ENCODE results near the gene ZNF79. TPM values are rescaled to one million over a fixed set of nuclear protein-coding genes. Genes with fewer than 3 reads are reported as not detected.

The ZNF79 gene
- total RNA-seq, 1 experiment from 2014 or later: 9.0 TPM

- TF ChIP-seq OVOL2 (CRISPR knock-in tag; IDR thresholded peaks at IDR 0.05; ENCODE audit: borderline replicate concordance): no peak
- no peak for TF ChIP-seq RELA (CRISPR knock-in tag; IDR thresholded peaks at IDR 0.05; ENCODE audit: borderline replicate concordance)
- TF ChIP-seq, protein P1, sequence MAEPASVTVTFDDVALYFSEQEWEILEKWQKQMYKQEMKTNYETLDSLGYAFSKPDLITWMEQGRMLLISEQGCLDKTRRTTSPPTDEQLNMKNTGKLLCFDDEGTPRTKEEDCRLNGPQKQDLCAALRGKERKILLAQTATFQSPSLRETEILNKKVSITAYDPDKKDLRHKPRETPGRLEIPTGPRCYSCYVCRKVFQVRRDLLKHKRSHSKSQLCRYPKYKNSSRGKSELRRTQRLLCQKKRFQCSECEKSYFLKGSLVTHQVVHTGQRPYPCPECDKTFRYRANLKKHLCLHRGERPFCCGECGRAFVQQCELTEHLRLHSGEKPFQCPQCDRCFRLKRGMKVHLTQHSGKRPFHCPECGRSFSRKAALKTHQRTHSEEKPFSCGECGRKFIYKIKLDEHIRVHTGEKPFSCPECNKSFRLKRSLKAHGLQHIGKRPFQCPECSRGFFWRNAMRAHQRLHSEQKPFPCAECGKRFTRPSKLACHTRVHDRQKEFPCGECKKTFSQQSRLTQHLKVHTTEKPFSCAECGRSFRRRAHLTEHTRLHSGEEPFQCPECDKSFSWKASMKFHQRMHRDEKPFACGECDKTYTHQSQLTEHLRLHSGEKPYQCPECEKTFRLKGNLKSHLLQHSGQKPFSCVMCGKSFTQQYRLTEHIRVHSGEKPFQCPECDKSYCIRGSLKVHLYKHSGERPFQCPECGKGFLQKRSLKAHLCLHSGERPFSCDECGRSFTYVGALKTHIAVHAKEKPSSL (CRISPR knock-in tag; conservative IDR thresholded peaks at IDR 0.05): no peak
- no peak for TF ChIP-seq ELF4 (CRISPR knock-in tag; IDR thresholded peaks at IDR 0.05; ENCODE audit: low read depth)
Observed at GRCh38 chr9:127428348-127428747, 4.2 kb downstream of the ZNF79 start (continued).

DNA sequence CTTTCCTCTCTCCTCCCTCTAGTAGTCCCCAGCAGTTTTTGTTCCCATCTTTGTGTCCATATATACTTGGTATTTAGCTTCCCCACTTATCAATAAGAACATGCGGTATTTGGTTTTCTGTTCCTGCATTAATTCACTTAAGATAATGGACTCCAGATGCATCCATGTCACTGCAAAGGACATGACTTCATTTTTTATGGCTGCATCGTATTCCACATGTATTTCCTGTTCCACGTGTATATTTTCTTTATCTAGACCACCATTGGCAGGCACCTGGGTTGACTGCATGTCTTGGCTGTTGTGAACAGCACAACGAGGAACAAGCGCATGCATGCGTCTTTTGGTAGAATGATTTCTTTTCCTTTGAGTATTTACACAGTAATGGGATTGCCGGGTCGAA, 6.2 kb downstream of the ZNF79 start:
- H3K27ac Mint-ChIP-seq: no peak overlapping the region
- peaks cover 2% of the 10 kb centered on the region; the same call in 1 of the 2 replicates for H3K4me1 Mint-ChIP-seq
- POLR2A ChIA-PET: no interaction called here
- CTCF ChIA-PET: no interaction called here
- DNase-seq (ENCODE audit: low spot score) (no peak), ATAC-seq (no peak)
- TF ChIP-seq SOX15 (CRISPR knock-in tag; IDR thresholded peaks at IDR 0.05): no peak
- TF ChIP-seq ZBTB21 (CRISPR knock-in tag; IDR thresholded peaks at IDR 0.05; ENCODE audit: borderline replicate concordance): no peak
- TF ChIP-seq ZNF138 (CRISPR knock-in tag; conservative IDR thresholded peaks at IDR 0.05): no peak
- no peak for TF ChIP-seq FOXP1 (CRISPR knock-in tag; IDR thresholded peaks at IDR 0.05; ENCODE audit: borderline replicate concordance)
- no peak for TF ChIP-seq PRRX2 (CRISPR knock-in tag; IDR thresholded peaks at IDR 0.05)
- TF ChIP-seq, protein P2, sequence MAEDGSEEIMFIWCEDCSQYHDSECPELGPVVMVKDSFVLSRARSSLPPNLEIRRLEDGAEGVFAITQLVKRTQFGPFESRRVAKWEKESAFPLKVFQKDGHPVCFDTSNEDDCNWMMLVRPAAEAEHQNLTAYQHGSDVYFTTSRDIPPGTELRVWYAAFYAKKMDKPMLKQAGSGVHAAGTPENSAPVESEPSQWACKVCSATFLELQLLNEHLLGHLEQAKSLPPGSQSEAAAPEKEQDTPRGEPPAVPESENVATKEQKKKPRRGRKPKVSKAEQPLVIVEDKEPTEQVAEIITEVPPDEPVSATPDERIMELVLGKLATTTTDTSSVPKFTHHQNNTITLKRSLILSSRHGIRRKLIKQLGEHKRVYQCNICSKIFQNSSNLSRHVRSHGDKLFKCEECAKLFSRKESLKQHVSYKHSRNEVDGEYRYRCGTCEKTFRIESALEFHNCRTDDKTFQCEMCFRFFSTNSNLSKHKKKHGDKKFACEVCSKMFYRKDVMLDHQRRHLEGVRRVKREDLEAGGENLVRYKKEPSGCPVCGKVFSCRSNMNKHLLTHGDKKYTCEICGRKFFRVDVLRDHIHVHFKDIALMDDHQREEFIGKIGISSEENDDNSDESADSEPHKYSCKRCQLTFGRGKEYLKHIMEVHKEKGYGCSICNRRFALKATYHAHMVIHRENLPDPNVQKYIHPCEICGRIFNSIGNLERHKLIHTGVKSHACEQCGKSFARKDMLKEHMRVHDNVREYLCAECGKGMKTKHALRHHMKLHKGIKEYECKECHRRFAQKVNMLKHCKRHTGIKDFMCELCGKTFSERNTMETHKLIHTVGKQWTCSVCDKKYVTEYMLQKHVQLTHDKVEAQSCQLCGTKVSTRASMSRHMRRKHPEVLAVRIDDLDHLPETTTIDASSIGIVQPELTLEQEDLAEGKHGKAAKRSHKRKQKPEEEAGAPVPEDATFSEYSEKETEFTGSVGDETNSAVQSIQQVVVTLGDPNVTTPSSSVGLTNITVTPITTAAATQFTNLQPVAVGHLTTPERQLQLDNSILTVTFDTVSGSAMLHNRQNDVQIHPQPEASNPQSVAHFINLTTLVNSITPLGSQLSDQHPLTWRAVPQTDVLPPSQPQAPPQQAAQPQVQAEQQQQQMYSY (CRISPR knock-in tag; IDR thresholded peaks at IDR 0.05): no peak
- TF ChIP-seq GTF2I (CRISPR knock-in tag; conservative IDR thresholded peaks at IDR 0.05): no peak
- TF ChIP-seq, protein P3, sequence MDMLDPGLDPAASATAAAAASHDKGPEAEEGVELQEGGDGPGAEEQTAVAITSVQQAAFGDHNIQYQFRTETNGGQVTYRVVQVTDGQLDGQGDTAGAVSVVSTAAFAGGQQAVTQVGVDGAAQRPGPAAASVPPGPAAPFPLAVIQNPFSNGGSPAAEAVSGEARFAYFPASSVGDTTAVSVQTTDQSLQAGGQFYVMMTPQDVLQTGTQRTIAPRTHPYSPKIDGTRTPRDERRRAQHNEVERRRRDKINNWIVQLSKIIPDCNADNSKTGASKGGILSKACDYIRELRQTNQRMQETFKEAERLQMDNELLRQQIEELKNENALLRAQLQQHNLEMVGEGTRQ (CRISPR knock-in tag; IDR thresholded peaks at IDR 0.05): no peak
- TF ChIP-seq CREB1 (CRISPR knock-in tag; IDR thresholded peaks at IDR 0.05): no peak
- no peaks in the 10 kb centered on the region for H3K9me3 Mint-ChIP-seq
- no peaks in the 10 kb centered on the region for H3K27me3 Mint-ChIP-seq (ENCODE audit: low read depth)
- peaks cover 62% of the 10 kb centered on the region for H3K36me3 Mint-ChIP-seq
- H3K4me3 Mint-ChIP-seq: no peak overlapping the region

GRCh38 chr9:127437497-127438264, 13.5 kb downstream of the ZNF79 start:
- Mint-ChIP-seq H3K4me3 (no peak overlapping the region), H3K36me3 (peaks cover 86% of the 10 kb centered on the region), H3K27me3 (ENCODE audit: low read depth) (no peaks in the 10 kb centered on the region), H3K9me3 (no peaks in the 10 kb centered on the region), H3K4me1 (no peaks in the 10 kb centered on the region), H3K27ac (no peak overlapping the region)
- DNase-seq (ENCODE audit: low spot score): no peak
- POLR2A ChIA-PET: interaction anchor here (0.6 kb wide), 1 partner anchor 541 kb away, joined by 3 read pairs; no protein-coding TSS in a partner anchor
- ATAC-seq: peak; percentile 53; the same call in 1 of the 2 replicates
- CTCF ChIA-PET: interaction anchor here (1.2 to 1.4 kb wide), 4 partner anchors 9 to 77 kb away, joined by 3 to 6 read pairs (median 4); partner anchors contain the start of gene SLC2A8
- TF ChIP-seq SP1 (CRISPR knock-in tag; conservative IDR thresholded peaks at IDR 0.05) (no peak), JAZF1 (CRISPR knock-in tag; IDR thresholded peaks at IDR 0.05) (no peak), PRRX2 (CRISPR knock-in tag; IDR thresholded peaks at IDR 0.05) (no peak), ATF6 (CRISPR knock-in tag; IDR thresholded peaks at IDR 0.05) (no peak), MXD4 (CRISPR knock-in tag; IDR thresholded peaks at IDR 0.05; ENCODE audit: borderline replicate concordance) (no peak), SMAD3 (CRISPR knock-in tag; IDR thresholded peaks at IDR 0.05; ENCODE audit: borderline replicate concordance) (no peak)
- TF ChIP-seq, protein P4, sequence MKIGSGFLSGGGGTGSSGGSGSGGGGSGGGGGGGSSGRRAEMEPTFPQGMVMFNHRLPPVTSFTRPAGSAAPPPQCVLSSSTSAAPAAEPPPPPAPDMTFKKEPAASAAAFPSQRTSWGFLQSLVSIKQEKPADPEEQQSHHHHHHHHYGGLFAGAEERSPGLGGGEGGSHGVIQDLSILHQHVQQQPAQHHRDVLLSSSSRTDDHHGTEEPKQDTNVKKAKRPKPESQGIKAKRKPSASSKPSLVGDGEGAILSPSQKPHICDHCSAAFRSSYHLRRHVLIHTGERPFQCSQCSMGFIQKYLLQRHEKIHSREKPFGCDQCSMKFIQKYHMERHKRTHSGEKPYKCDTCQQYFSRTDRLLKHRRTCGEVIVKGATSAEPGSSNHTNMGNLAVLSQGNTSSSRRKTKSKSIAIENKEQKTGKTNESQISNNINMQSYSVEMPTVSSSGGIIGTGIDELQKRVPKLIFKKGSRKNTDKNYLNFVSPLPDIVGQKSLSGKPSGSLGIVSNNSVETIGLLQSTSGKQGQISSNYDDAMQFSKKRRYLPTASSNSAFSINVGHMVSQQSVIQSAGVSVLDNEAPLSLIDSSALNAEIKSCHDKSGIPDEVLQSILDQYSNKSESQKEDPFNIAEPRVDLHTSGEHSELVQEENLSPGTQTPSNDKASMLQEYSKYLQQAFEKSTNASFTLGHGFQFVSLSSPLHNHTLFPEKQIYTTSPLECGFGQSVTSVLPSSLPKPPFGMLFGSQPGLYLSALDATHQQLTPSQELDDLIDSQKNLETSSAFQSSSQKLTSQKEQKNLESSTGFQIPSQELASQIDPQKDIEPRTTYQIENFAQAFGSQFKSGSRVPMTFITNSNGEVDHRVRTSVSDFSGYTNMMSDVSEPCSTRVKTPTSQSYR (CRISPR knock-in tag; IDR thresholded peaks at IDR 0.05): no peak
